GM21619 (cell line): ENCODE data around the gene SPATA20.

ENCODE experiments used
- ATAC-seq: cut with Tn5 transposase; IDR thresholded peaks from one replicate; pipeline ENCODE4 v1.9.1; 2021; ENCODE audit not compliant: unreplicated experiment

SPATA20 gene

GRCh38 chr17:50573866-50574611, 27.1 kb downstream of the SPATA20 start:
- ATAC-seq: no peak

DNA sequence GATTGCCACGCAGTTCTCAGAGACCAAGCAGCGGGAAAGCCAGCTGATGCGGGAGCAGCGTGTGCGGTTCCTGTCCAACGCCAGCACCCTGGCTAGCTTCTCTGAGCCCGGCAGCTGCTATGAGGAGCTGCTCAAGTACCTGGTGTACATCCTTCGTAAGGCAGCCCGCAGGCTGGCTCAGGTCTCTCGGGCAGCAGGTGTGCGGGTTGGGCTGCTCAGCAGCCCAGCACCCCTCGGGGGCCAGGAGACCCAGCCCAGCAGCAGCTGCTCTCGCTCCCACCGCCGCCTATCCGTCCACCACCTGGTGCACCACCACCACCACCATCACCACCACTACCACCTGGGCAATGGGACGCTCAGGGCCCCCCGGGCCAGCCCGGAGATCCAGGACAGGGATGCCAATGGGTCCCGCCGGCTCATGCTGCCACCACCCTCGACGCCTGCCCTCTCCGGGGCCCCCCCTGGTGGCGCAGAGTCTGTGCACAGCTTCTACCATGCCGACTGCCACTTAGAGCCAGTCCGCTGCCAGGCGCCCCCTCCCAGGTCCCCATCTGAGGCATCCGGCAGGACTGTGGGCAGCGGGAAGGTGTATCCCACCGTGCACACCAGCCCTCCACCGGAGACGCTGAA, 28.7 kb downstream of the SPATA20 start:
- no peak for ATAC-seq

DNA sequence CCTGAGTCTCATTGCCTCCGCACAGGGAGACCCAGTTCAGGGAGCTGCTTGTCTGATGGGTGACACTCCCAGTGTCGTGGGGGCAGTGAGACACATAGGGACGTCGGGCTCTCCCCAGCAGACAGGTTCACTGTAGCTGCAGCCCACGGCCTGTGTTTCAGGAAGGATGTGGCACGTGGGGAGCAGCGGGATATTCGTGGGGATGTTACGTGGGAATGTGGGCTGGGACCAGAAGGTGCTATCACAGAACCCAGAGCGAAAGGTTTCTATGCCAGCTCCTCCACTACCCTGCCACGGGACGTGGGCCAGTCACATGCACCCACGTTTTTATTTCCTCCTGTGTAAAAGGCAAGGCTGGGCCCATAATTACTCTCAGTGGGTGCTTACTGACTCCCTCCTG, 29.9 kb downstream of the SPATA20 start:
- no peak for ATAC-seq

DNA sequence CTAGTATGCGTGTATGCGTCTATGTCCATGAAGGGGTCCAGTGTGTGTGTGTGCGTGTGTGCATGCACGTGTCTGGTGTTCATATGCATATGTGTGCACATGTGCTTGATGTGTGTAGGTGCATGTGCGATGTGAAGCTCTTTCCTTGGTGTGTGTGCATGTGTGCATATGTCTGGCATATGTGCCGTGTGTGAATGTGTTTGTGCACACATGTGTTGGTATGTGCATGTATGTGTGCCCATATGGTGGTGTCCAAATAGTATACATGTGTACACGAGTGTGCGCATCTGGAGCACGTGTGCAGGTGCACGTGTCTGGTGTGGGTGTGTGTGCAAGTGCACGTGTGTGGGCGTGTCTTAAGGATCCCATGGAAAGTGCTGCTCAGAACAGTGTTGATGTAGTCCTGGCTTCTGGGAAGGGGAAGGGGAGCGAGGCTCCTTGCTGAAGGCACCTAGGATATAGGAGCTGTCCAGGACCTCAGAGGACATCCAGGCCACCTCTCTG, 30.5 kb downstream of the SPATA20 start:
- ATAC-seq: no peak

- no peak for ATAC-seq
Observed at GRCh38 chr17:50578173-50578572, 31.2 kb downstream of the SPATA20 start.

DNA sequence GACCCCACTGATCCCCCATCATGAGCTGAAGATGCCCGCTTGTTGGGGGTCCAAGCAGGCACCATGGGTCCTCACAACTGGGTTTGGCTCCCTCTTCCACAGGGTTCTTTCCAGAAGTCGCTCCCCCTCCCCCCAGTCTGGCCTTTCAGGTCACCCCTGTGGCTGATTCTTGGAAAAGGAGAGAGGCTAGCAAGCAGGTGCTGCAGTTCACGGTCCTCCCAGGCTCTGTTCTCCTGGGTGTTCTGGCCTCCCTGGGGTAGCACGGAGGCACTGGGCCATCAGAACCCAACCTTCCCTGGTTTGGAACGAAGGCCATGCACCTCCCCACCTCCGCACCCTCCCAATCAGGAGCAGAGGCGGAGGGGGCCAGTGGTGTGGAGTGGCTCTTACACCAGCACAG, 32.4 kb downstream of the SPATA20 start:
- no peak for ATAC-seq

GRCh38 chr17:50580646-50581045, 33.7 kb downstream of the SPATA20 start:
- no peak for ATAC-seq

DNA sequence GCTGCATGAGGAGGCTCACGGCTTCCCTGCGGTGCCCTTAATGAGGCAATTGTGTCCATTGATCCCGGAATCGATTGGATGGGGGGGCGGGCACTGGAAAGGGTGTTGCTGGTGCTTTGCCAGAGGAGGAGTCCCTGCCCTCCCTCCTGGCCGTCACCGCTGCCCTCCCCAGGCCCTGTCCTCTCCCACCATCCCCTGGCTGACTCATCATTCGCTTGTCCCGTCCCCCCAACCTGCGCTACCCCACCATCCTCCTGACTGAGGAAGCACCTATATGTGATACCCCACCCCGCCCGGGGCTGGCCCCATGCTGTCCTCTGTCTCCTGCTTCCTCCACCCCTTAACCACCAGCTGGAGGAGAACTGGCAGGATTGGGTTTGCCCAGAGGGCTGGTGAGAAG, 34.3 kb downstream of the SPATA20 start:
- ATAC-seq: no peak

DNA sequence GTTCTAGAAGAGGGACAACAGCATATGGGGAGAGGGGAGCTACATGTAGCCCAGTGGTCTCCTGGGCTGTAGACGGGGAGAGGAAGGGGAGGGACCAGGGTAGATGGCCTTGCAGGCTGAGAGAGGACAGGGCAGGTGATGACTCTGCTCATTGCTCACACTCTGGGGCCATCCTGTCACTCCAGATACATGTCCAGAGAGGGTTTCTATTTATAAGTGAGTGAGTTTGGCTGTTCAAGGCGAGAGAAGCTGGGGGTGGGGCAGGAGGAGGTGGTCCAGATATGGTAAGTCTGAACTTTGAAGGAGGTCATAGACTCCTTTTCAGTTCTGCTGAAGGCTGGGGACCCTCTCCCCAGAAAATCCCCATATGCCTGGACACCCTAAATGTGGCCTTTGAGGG, 35.8 kb downstream of the SPATA20 start:
- no peak for ATAC-seq

DNA sequence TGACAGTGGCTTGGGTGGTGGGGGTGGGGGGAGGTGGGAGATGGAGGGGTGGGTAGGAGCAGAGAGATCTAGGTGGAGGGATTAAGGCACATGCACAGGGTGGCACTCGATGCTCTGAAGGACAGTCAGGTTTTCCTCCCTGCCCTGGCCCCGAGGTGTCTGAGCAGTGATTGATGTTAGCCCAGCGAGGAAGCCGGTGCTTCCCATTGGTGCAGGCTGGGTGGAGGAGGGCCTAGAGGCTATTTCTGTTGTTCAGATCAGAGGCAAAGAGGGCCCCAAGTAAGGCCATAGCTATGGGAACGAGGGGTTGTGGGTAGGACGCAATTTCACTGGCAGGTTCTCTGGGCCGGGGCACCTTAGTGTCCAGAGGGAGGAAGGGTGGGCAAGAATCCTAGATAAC, 36.7 kb downstream of the SPATA20 start:
- no peak for ATAC-seq

- no peak for ATAC-seq
Observed at GRCh38 chr17:50584116-50584515, 37.1 kb downstream of the SPATA20 start.

DNA sequence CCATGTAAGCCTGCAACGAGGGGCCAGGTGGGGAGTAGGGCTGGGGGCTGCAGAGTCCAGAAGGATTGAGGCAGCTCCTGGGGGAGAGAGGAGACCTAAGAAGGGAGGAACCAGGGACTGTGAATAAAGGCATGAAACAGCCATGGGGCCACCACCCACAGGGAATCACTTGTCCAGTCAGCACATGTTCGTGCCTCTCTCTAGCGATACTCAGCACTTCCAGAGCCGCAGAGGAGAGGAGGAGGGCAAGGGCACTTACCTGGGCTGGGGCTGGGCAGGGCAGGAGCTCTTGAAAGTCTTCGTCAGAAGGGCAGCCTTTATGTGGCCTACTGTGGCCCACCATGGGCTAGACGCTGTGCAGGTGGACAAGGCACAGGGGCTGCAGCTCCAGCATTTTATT, 37.8 kb downstream of the SPATA20 start:
- no peak for ATAC-seq

GRCh38 chr17:50585346-50585745, 38.4 kb downstream of the SPATA20 start:
- no peak for ATAC-seq

DNA sequence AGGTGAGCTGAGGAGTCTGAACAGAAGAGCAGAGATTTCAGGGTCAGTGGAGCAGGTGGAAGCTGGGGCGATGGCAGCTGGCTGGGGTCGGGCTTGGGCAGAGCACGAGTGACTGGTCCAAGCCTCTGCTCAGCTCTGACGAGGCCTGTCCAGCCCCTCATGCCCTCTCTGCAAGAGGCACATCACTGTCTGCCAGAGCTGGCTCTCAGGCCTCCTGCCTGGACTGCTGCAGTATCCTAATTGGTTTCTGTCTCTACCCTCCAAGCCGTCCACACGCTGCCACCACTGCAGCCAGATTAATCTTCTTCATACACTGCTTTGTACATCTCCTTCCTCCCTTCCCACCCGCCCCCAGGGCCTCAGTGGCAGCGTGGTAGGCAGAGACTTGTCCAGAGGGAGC, 38.9 kb downstream of the SPATA20 start:
- no peak for ATAC-seq

DNA sequence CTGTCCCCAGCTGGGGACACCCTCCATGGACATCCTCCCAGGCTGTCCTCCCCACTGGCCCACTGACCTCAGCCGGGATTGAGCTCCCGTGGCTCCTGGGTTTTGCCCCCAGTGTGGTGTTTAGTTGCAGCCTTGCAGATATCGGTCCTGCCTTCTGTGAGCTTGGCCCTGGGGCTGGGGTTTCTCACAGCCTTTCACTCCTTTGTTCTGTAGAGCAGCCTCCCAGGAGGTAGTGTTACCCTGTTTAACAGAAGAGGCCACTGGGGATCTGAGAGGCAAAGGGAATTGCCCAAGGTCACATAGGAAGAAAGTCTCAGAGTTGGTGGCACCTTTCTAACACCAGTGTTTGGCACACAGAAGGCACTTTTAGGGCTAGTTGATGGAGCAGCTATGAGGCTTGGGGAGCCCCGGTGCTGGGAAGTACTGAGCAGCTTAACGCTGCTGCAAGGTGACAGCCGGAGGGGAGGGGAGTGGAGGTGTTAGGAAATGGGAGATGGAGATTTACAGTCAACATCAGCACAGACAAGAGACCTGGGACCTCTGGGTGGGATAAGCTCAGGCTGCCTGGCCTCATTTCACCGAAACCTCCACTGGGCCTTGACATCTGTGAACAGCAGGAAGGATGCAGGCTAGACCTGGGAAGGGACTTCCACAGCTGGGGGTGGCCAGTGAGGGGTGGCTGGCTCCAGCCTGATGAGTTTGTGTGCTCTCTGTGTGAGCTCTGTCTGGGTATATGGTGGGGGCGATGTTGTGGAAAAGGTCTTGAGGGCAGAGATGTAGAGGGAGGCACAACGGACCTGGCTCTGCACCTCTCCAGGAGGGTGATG, 39.7 kb downstream of the SPATA20 start:
- no peak for ATAC-seq

DNA sequence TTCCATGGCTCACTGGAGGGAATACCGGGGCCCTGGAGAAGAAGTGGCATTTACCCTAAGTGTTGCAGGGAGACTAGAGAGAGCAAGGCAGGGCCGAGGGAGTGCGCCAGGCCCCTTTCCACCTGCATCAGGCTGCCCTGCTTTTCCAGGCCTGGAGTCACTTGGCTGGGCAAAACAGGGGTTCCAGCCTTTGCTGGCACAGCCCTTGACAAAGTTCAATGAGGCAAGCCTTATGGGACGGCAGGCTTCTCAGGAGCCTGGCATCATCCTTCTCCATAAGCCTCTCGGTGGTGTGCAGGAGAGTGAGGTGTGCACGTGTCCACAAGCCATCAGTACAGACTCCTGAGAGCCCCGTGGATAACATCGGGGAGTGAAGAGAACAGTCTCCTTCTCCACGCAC, 40.6 kb downstream of the SPATA20 start:
- ATAC-seq: no peak

- ATAC-seq: no peak
Observed at GRCh38 chr17:50588391-50589049, 41.5 kb downstream of the SPATA20 start.

- ATAC-seq: no peak
Observed at GRCh38 chr17:50589095-50589705, 42.2 kb downstream of the SPATA20 start.

DNA sequence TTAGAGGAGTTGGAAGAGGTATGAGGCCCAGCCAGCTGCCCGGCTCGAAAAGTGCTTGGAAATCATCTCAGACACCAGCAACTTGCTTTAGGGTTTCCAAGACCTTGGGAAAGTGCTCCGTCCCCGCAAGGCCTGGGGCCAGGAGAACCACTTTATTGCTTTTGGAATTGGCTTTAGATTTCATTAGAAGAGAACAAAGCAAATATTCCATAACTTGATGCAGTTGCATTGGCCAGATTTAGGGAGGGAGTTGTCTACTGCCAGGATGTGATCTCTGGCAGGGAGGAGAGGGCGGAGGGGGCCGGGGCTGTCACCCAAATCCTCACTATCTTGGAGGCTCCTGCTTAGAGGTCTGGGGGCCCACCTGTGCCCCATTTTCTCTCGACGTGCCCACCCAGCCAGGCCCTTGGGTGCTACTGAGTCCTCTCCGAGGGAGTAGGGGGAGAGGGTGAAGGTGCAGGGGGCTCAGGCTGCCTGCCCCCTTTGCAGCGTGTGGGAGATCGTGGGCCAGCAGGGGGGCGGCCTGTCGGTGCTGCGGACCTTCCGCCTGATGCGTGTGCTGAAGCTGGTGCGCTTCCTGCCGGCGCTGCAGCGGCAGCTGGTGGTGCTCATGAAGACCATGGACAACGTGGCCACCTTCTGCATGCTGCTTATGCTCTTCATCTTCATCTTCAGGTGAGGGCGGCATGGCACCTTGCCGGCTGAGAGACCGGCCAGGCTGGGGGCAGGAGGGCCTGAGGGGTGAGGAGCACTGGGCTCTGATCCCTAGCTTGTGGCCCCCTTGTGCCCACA, 44.2 kb downstream of the SPATA20 start:
- no peak for ATAC-seq

- ATAC-seq: no peak
Observed at GRCh38 chr17:50593321-50593720, 46.3 kb downstream of the SPATA20 start.
